ENCODE measurements around the gene CTIF. TPM values are rescaled to one million over a fixed set of nuclear protein-coding genes. Genes with fewer than 3 reads are reported as not detected.

Gene CTIF
- total RNA-seq, 1 donor from 2014 or later, result 137 TPM

DNA sequence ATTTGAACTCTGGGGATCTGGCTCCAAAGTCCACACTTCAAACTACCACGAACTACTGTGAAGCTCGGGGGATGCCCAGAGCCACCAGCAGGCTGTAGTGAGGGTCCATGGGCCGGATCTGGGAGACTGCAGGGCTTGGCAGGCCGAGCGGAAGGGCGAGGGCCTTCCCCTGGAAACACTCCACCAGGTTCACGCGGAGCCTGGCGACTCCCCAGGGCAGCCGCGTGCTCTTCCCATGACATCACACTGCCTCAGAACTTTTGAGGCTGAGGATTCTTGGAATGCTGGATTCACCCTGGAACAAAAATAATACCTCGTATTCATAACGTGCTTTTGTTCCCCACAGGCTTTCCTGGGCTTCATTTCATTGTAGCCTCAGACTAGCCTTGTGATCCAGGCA, 210.9 kb downstream of the CTIF start:
- TF ChIP-seq, protein P1, sequence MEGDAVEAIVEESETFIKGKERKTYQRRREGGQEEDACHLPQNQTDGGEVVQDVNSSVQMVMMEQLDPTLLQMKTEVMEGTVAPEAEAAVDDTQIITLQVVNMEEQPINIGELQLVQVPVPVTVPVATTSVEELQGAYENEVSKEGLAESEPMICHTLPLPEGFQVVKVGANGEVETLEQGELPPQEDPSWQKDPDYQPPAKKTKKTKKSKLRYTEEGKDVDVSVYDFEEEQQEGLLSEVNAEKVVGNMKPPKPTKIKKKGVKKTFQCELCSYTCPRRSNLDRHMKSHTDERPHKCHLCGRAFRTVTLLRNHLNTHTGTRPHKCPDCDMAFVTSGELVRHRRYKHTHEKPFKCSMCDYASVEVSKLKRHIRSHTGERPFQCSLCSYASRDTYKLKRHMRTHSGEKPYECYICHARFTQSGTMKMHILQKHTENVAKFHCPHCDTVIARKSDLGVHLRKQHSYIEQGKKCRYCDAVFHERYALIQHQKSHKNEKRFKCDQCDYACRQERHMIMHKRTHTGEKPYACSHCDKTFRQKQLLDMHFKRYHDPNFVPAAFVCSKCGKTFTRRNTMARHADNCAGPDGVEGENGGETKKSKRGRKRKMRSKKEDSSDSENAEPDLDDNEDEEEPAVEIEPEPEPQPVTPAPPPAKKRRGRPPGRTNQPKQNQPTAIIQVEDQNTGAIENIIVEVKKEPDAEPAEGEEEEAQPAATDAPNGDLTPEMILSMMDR (IDR thresholded peaks at IDR 0.05; ENCODE audit: partially characterized antibody, unreplicated experiment), result no peak
- no peak overlapping the region for H3K4me3 Mint-ChIP-seq (ENCODE audit: unreplicated experiment)
- H3K9me3 Mint-ChIP-seq (ENCODE audit: unreplicated experiment), result peaks cover 13% of the 10 kb centered on the region
- H3K36me3 Mint-ChIP-seq (ENCODE audit: unreplicated experiment), result no peaks in the 10 kb centered on the region
- no peak for DNase-seq
- H3K27me3 Mint-ChIP-seq (ENCODE audit: unreplicated experiment), result peaks cover 10% of the 10 kb centered on the region
- H3K27ac Mint-ChIP-seq (ENCODE audit: unreplicated experiment), result no peak overlapping the region
- peaks cover 6% of the 10 kb centered on the region for H3K4me1 Mint-ChIP-seq (ENCODE audit: low read depth, unreplicated experiment)

DNA sequence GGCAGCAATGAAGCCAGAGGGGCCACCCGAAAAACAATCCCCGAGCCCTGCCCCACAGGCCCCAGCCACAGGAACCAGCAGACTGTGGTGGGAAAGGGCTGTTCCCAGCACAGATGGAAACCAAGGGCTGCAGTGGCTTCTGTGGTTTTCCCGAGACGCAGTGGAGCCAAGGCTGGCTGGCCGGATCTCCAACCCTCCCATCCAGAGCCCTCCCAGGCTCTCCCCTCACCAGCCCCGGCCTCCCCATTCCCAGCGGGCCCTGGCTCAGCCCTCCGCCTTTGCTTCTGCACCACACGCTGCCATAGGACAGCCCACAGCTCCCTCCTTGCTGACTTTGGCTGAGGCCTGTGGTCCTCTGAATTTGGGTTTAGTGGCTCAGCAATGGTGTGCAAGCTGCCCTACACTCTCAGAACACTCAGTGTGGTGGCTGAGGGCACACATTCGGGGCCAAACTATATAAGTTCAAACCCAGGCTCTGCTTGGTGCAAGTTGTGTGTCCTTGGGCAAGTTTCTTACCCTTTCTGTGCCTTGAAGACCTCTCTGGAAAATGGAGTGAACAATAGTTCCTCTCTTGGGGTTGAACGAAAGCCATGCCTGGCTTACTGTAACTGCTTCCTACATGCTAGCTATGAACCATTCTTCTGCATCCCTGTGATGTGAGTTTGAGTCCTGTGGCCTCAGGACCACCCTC, 211.8 kb downstream of the CTIF start:
- peaks cover 13% of the 10 kb centered on the region for H3K9me3 Mint-ChIP-seq (ENCODE audit: unreplicated experiment)
- no peaks in the 10 kb centered on the region for H3K36me3 Mint-ChIP-seq (ENCODE audit: unreplicated experiment)
- no peak for DNase-seq
- TF ChIP-seq, protein P1 (IDR thresholded peaks at IDR 0.05; ENCODE audit: partially characterized antibody, unreplicated experiment), result no peak
- H3K4me1 Mint-ChIP-seq (ENCODE audit: low read depth, unreplicated experiment), result peaks cover 6% of the 10 kb centered on the region
- no peak overlapping the region for H3K4me3 Mint-ChIP-seq (ENCODE audit: unreplicated experiment)
- H3K27me3 Mint-ChIP-seq (ENCODE audit: unreplicated experiment), result peaks cover 13% of the 10 kb centered on the region
- no peak overlapping the region for H3K27ac Mint-ChIP-seq (ENCODE audit: unreplicated experiment)

DNA sequence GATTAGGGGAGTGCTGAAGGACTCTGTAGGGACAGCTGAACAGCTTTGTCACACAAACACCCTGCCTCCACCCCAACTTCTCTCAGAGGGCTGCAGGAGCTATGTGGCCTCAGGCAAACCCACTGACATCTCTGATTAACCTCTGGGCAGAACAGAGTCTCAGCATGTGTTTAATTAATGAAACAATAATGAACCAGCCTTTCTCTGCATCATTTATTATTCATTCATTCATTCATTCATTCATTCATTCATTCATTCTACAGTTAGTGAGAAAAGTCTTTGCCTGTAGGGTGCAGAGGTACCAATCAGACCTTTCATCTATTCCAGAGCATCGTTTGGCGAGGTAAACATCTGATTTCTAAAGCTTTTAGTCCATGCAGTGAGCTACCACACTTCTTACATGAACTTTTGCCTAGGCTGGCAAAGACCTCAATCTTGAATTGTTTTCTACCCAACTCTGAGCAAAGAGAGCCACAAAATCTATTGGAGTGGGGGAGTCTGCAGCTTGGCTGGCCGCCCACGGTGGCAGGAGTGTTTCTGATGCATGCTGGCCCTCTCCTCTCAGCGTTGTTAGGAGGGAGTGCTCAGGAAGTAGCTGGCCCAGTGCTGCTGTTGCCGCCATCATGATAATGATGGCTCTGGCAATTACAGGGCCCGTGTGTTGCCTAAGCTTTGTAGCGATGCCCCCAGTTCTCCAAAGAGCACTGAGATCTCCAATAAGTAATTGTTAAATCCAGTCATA, 213.1 kb downstream of the CTIF start:
- no peak overlapping the region for H3K27ac Mint-ChIP-seq (ENCODE audit: unreplicated experiment)
- TF ChIP-seq, protein P1 (IDR thresholded peaks at IDR 0.05; ENCODE audit: partially characterized antibody, unreplicated experiment), result no peak

DNA sequence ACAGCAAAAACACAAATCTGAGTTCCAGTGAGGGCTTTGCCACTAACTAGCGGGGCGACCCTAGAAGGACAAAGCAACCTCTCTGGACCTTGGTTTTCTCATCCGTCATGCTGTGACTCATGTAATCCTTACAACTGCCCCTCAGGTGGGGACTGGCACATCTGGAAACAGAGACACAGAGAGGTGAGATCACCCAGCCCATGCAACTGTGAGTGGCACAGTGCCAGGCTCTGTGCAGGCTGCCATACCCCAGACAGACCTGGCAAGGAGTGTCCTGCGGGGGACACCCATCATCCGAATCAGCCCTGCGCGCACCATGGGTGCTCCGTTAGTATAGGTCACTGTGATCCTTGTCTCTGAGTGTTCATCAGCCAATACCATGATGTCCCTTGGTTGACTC, 213.6 kb downstream of the CTIF start:
- peaks cover 8% of the 10 kb centered on the region for H3K27me3 Mint-ChIP-seq (ENCODE audit: unreplicated experiment)
- no peak overlapping the region for H3K4me3 Mint-ChIP-seq (ENCODE audit: unreplicated experiment)
- H3K9me3 Mint-ChIP-seq (ENCODE audit: unreplicated experiment), result peaks cover 7% of the 10 kb centered on the region
- peaks cover 9% of the 10 kb centered on the region for H3K4me1 Mint-ChIP-seq (ENCODE audit: low read depth, unreplicated experiment)
- no peak overlapping the region for H3K27ac Mint-ChIP-seq (ENCODE audit: unreplicated experiment)
- TF ChIP-seq, protein P1 (IDR thresholded peaks at IDR 0.05; ENCODE audit: partially characterized antibody, unreplicated experiment), result no peak
- peaks cover 4% of the 10 kb centered on the region for H3K36me3 Mint-ChIP-seq (ENCODE audit: unreplicated experiment)
- no peak for DNase-seq

More for the DNA sequence above, 213.1 kb downstream of the CTIF start:
- no peak for DNase-seq
- Mint-ChIP-seq H3K4me3 (ENCODE audit: unreplicated experiment) (no peak overlapping the region), H3K9me3 (ENCODE audit: unreplicated experiment) (peaks cover 7% of the 10 kb centered on the region), H3K4me1 (ENCODE audit: low read depth, unreplicated experiment) (peaks cover 6% of the 10 kb centered on the region), H3K36me3 (ENCODE audit: unreplicated experiment) (peaks cover under 1% of the 10 kb centered on the region), H3K27me3 (ENCODE audit: unreplicated experiment) (peaks cover 8% of the 10 kb centered on the region)

DNA sequence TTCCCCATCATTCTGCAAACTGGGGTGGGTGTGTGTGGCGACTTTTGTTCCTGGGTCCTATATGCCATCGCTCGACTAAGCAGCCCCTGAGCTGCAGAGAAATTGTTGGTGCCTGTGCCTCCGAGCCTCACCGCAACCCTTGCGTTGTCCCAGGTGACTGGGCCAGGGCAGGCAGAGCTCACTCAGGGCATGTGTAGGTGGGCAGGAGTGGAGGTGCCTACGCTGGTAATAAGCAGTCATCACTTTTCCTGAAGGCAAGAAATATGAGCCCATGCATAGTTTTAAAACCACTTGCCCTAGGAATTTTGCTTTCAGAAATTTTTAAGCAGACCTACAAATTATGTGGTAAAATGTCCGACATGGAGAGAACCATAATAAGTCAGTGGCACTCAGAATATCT, 214.1 kb downstream of the CTIF start:
- Mint-ChIP-seq H3K27me3 (ENCODE audit: unreplicated experiment) (peaks cover 8% of the 10 kb centered on the region), H3K36me3 (ENCODE audit: unreplicated experiment) (peaks cover 4% of the 10 kb centered on the region), H3K4me1 (ENCODE audit: low read depth, unreplicated experiment) (peaks cover 9% of the 10 kb centered on the region)

More for the DNA sequence above, 214.1 kb downstream of the CTIF start:
- Mint-ChIP-seq H3K9me3 (ENCODE audit: unreplicated experiment) (peaks cover 6% of the 10 kb centered on the region), H3K4me3 (ENCODE audit: unreplicated experiment) (no peak overlapping the region), H3K27ac (ENCODE audit: unreplicated experiment) (no peak overlapping the region)
- no peak for DNase-seq
- TF ChIP-seq, protein P1 (IDR thresholded peaks at IDR 0.05; ENCODE audit: partially characterized antibody, unreplicated experiment), result no peak
